Measurements from ENCODE around the gene TMEM205.
"Not testable (repeated sequence)": the region's sequence is repeated elsewhere in the genome, so short reads cannot be mapped to it uniquely, and the experiment has no call there.

TMEM205 gene

GRCh38 chr19:11339254-11340098 is 6.6 kb downstream of the TMEM205 start, which contains the start of gene RAB3D:
Gene RAB3D, minus strand, starts transcription at chr19:11339657. Its CDS starts 2,258 bp downstream, at chr19:11337399.
- peak; percentile 67 for DNase-seq (ENCODE audit: low spot score)

- DNase-seq (ENCODE audit: low spot score), result no peak
Measured at GRCh38 chr19:11338569-11339253, 7.4 kb downstream of the TMEM205 start.

GRCh38 chr19:11338121-11338520 is 7.9 kb downstream of the TMEM205 start:
- no peak for DNase-seq (ENCODE audit: low spot score)

- DNase-seq (ENCODE audit: low spot score), result no peak
Measured at GRCh38 chr19:11337080-11337479, 9.0 kb downstream of the TMEM205 start.

GRCh38 chr19:11335449-11336146 is 10.5 kb downstream of the TMEM205 start:
- DNase-seq (ENCODE audit: low spot score), result no peak

DNA sequence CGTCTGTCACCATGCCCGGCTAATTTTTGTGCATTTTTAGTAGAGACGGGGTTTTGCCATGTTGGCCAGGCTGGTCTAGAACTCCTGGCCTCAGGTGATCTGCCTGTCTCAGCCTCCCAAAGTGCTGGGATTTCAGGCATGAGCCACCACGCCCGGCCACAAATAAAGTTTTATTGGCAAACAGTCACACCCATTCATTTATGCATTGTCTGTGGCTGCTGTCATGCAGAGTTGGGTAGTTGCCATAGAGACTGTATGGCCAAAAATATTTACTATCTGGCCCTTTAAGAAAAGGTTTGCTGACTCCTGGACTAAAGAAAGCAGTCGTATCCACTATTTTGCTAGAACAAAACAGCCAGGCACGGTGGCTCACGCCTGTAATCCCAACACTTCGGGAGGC is 12.2 kb downstream of the TMEM205 start:
- not testable (repeated sequence) for DNase-seq (ENCODE audit: low spot score)

- no peak for DNase-seq (ENCODE audit: low spot score)
Measured at GRCh38 chr19:11332822-11333221, 13.2 kb downstream of the TMEM205 start.

- no peak for DNase-seq (ENCODE audit: low spot score)
Measured at GRCh38 chr19:11331502-11331901, 14.6 kb downstream of the TMEM205 start.

GRCh38 chr19:11330127-11330526 is 15.9 kb downstream of the TMEM205 start:
- DNase-seq (ENCODE audit: low spot score), result no peak

GRCh38 chr19:11325544-11325943 is 20.5 kb downstream of the TMEM205 start:
- DNase-seq (ENCODE audit: low spot score), result no peak

GRCh38 chr19:11324748-11325389 is 21.2 kb downstream of the TMEM205 start:
- no peak for DNase-seq (ENCODE audit: low spot score)

GRCh38 chr19:11324079-11324661 is 21.9 kb downstream of the TMEM205 start:
- DNase-seq (ENCODE audit: low spot score), result peak; percentile 78

- DNase-seq (ENCODE audit: low spot score), result no peak
Measured at GRCh38 chr19:11323601-11324078, 22.4 kb downstream of the TMEM205 start.

- no peak for DNase-seq (ENCODE audit: low spot score)
Measured at GRCh38 chr19:11322269-11323024, 23.6 kb downstream of the TMEM205 start.

DNA sequence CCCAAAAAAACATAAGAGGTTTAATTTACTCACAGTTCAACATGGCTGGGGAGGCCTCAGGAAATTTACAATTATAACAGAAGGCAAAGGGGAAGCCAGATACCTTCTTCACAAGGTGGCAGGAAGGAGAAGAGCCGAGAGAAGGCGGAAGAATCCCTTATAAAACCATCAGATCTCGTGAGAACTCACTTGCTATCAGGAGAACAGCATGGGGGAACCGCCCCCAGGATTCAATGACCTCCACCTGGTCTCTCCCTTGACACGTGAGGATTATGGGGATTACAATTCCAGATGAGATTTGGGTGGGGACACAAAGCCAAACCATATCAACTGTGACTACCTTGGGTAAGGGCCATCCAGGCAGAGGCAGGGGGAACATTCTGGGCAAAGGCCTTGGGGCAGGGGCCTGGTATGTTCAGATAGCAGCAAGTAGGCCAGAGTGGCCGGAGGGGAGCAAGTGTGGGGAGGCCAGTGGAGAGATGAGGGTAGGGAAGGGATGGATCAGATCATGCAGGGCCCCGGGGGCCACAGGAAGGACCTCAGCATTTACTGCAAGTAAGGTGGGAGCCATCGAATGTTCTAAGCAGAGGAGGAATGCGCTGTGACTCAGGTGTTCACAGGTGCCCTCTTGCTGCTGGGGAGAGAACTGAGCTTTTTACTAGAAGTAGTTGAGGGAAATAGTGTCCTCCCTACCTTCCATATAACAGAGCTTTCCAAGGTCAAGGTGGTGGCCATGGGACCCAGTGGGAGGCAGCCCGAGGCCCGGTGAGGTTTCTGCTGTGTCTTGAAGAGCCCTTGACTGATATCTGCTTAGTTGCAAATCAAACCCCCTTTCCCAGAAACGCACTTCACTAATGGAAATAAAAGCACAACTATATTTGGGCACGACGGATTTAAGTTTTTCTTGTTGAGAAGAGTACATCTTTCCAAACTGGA is 24.6 kb downstream of the TMEM205 start:
- no peak for DNase-seq (ENCODE audit: low spot score)

DNA sequence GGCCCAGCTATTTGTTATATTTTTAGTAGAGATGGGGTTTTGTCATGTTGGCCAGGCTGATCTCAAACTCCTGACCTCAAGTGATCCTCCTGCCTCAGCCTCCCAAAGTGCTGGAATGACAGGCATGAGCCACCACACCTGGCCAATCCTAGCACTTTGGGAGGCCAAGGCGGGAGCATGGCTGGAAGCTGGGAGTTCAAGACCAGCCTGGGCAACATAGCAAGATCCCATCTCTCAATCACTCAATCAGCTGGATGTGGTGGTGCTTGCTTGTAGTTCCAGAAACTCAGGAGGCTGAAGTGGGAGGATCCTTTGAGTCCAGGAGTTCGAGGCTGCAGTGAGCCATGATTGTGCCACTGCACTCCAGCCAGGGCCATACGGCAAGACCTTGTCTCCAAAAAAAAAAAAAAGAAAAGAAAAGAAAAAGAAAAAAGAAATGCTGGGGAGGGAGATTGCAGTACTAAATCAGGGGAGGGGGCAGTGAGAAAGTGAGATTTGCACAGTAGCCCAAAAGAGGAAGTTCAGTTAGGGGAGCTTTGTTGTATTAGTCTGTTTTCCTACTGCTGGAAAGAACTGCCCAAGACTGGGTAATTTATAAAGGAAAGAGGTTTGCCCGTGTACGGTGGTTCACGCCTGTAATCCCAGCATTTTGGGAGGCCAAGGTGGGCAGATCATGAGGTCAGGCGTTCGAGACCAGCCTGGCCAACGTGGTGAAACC is 25.6 kb downstream of the TMEM205 start:
- DNase-seq (ENCODE audit: low spot score), result not testable (repeated sequence)

DNA sequence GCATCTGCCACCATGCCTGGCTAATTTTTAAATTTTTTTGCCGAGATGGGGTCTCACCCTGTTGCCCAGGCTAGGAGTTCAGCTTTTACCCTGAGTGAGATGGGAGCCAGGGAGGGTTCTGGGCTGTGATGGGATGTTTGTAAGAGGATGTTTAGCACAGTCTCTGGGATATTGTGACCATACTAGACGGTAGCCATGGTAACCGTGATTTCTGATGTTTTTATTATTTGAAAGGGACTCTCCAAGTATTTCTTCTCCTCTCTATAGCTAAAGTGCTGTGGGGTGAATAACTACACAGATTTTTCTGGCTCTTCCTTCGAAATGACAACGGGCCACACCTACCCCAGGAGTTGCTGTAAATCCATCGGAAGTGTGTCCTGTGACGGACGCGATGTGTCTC is 39.7 kb downstream of the TMEM205 start:
- DNase-seq (ENCODE audit: low spot score), result no peak

DNA sequence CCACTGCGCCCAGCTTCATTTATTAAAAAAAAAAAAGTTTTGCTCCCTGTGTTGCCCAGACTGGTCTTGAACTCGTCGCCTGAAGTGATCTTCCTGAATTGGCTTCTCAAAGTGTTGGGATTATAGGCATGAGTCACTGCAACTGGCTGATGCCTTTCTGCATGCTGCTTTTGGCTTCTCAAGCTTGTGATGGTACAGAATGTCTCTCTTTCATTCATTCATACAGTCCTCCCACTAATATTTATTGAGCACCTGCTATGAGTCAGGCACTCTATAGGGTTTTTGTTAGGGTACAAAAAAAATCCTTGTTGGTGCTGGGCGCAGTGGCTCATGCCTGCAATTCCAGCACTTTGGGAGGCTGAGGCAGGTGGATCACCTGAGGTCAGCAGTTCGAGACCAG is 41.1 kb downstream of the TMEM205 start:
- DNase-seq (ENCODE audit: low spot score), result no peak

GRCh38 chr19:11300811-11301120 is 45.3 kb downstream of the TMEM205 start:
- no peak for DNase-seq (ENCODE audit: low spot score)

Measured in pons (tissue), 1 donor.